GM23248 (cell line): Measurements from ENCODE around the gene PIP5K1C. TPM values are rescaled to one million over a fixed set of nuclear protein-coding genes. Genes with fewer than 3 reads are reported as not detected.

Experiments
- DNase-seq: peaks from one replicate; pipeline ENCODE4 v3.0.0-alpha.2; 2015
- H2AFZ ChIP-seq: fragments of 200-600 bp; sonication (generic); 2 replicates; pipeline ENCODE4 v1.6.1; 2016; ENCODE audit warnings: antibody characterized with exemption
- H3F3A ChIP-seq: fragments of 200-600 bp; sonication (generic); 2 replicates; pipeline ENCODE4 v1.6.1; 2016; ENCODE audit warnings: mild to moderate bottlenecking, antibody characterized with exemption, mixed run types; ENCODE audit not compliant: insufficient read depth
- H3K27ac ChIP-seq: fragments of 200-600 bp; sonication (generic); 2 replicates; pipeline ENCODE4 v1.5.1; 2016; ENCODE audit warnings: mild to moderate bottlenecking
- H3K27me3 ChIP-seq: fragments of 200-600 bp; sonication (generic); replicated peaks from 2 replicates; pipeline ENCODE4 v1.6.1; 2016; ENCODE audit warnings: mild to moderate bottlenecking; ENCODE audit not compliant: insufficient read depth
- H3K36me3 ChIP-seq: fragments of 200-600 bp; sonication (generic); 2 replicates; pipeline ENCODE4 v1.6.1; 2016; ENCODE audit warnings: low read depth, mild to moderate bottlenecking
- H3K4me1 ChIP-seq: fragments of 200-600 bp; sonication (generic); 2 replicates; pipeline ENCODE4 v1.6.1; 2016; ENCODE audit warnings: mild to moderate bottlenecking; ENCODE audit not compliant: insufficient read depth
- H3K4me2 ChIP-seq: fragments of 200-600 bp; sonication (generic); one replicate; pipeline ENCODE4 v1.6.1; 2016; ENCODE audit warnings: mild to moderate bottlenecking; ENCODE audit not compliant: unreplicated experiment
- H3K4me3 ChIP-seq: fragments of 200-600 bp; sonication (generic); 2 replicates; pipeline ENCODE4 v1.5.1; 2016; ENCODE audit warnings: mild to moderate bottlenecking
- H3K79me2 ChIP-seq: fragments of 200-600 bp; sonication (generic); 2 replicates; pipeline ENCODE4 v1.6.1; 2016; ENCODE audit warnings: mild to moderate bottlenecking; ENCODE audit not compliant: insufficient read depth
- H3K9ac ChIP-seq: fragments of 200-600 bp; sonication (generic); 2 replicates; pipeline ENCODE4 v1.6.1; 2016; ENCODE audit warnings: mild to moderate bottlenecking
- H3K9me2 ChIP-seq: fragments of 200-600 bp; sonication (generic); 2 replicates; pipeline ENCODE4 v1.6.1; 2016; ENCODE audit warnings: mixed run types, mild to moderate bottlenecking, moderate library complexity; ENCODE audit not compliant: insufficient read depth
- H3K9me3 ChIP-seq: fragments of 200-600 bp; sonication (generic); one replicate; pipeline ENCODE4 v1.6.1; 2017; ENCODE audit warnings: low read depth
- H4K20me1 ChIP-seq: fragments of 200-600 bp; sonication (generic); 2 replicates; pipeline ENCODE4 v1.6.0; 2016; ENCODE audit not compliant: insufficient read depth
- EZH2 ChIP-seq: fragments of 200-600 bp; sonication (generic); IDR thresholded peaks from 2 replicates; pipeline ENCODE4 v1.6.1; 2018; ENCODE audit warnings: antibody characterized with exemption, mild to moderate bottlenecking; ENCODE audit not compliant: insufficient read depth, poor library complexity, severe bottlenecking
- EZH2phosphoT487 ChIP-seq: fragments of 200-600 bp; sonication (generic); IDR thresholded peaks from 2 replicates; pipeline ENCODE4 v1.6.1; 2018; ENCODE audit warnings: antibody characterized with exemption, moderate library complexity, mild to moderate bottlenecking, low read depth; ENCODE audit not compliant: insufficient read depth
- WGBS, 2 experiments: methylation state at CpG; one replicate each; pipeline ENCODE4 v1.1.6; 2015 to 2017; ENCODE audit warnings: low lambda C conversion rate in 2 of 2, low coverage in 1 of 2; ENCODE audit errors: missing lambda C conversion rate in 2 of 2; 5-methylcytosine and 5-hydroxymethylcytosine counted together
- in situ Hi-C: fragments of 300-500 bp; cut with MboI; formaldehyde crosslinking; loops from 2 replicates; pipeline ENCODE4 v1.15.0; 2020
- polyA plus RNA-seq: library from polyadenylated mRNA; unstranded; fragments of >200 nt; fragmentation: Nextera tagmentation; extraction: Ambion mirVana; gene quantifications from 2 replicates; pipeline ENCODE4 v1.2.1, GENCODE V29; 2016
- total RNA-seq: library from RNA; depleted of rRNA; stranded (reverse); fragments of >200 nt; shearing (Covaris generic); gene quantifications from 2 replicates; pipeline ENCODE4 v1.2.3, GENCODE V29; 2014

The PIP5K1C gene
- total and polyA plus RNA-seq, 2 experiments from 2014 or later, result 31.2 to 34.0 TPM

GRCh38 chr19:3712663-3713611 is 12.7 kb upstream of the PIP5K1C start:
- in situ Hi-C loops, result no loop called here

GRCh38 chr19:3710265-3710812 is 10.1 kb upstream of the PIP5K1C start:
- H3K36me3 ChIP-seq, result no peaks in the 10 kb centered on the region
- in situ Hi-C loops, result no loop called here
- no peaks in the 10 kb centered on the region for H3K9me2 ChIP-seq
- no peak for DNase-seq
- no peak overlapping the region for H3K27ac ChIP-seq
- H3K79me2 ChIP-seq, result no peaks in the 10 kb centered on the region
- no peaks in the 10 kb centered on the region for H3K27me3 ChIP-seq
- H3K4me3 ChIP-seq, result no peak overlapping the region
- TF ChIP-seq EZH2phosphoT487, result no peak
- no peak for TF ChIP-seq EZH2
- H3K9me3 ChIP-seq, result no peaks in the 10 kb centered on the region
- H2AFZ ChIP-seq, result no peak overlapping the region
- H4K20me1 ChIP-seq, result no peaks in the 10 kb centered on the region
- H3K4me1 ChIP-seq, result no peaks in the 10 kb centered on the region
- no peak overlapping the region for H3K9ac ChIP-seq
- WGBS, 2 experiments, result 68 to 73% methylated on average over 20 of the region's 20 CpGs
- H3F3A ChIP-seq, result no peaks in the 10 kb centered on the region
- H3K4me2 ChIP-seq, result no peak overlapping the region

More at GRCh38 chr19:3712663-3713611, 12.7 kb upstream of the PIP5K1C start:
- Histone ChIP-seq H3K27me3 (no peaks in the 10 kb centered on the region), H3K4me1 (no peaks in the 10 kb centered on the region), H3K9ac (no peak overlapping the region), H3K9me3 (no peaks in the 10 kb centered on the region), H3F3A (no peaks in the 10 kb centered on the region), H3K4me2 (no peak overlapping the region), H2AFZ (no peak overlapping the region), H3K4me3 (no peak overlapping the region), H3K9me2 (no peaks in the 10 kb centered on the region), H3K79me2 (no peaks in the 10 kb centered on the region), H3K36me3 (no peaks in the 10 kb centered on the region), H4K20me1 (no peaks in the 10 kb centered on the region), H3K27ac (no peak overlapping the region)
- WGBS, 2 experiments, result 46% methylated on average over 23 of the region's 23 CpGs
- TF ChIP-seq EZH2 (no peak), EZH2phosphoT487 (no peak)
- DNase-seq, result no peak

- Histone ChIP-seq H3K4me2 (no peak within 1 kb of the TSS), H2AFZ (no peak within 1 kb of the TSS), H3K36me3 (no peaks in the 10 kb centered on the region), H4K20me1 (no peaks in the 10 kb centered on the region), H3K9me3 (no peaks in the 10 kb centered on the region), H3K4me1 (no peaks in the 10 kb centered on the region), H3F3A (no peaks in the 10 kb centered on the region), H3K9me2 (no peaks in the 10 kb centered on the region), H3K27me3 (no peaks in the 10 kb centered on the region), H3K79me2 (no peaks in the 10 kb centered on the region), H3K9ac (no peak within 1 kb of the TSS), H3K27ac (no peak within 1 kb of the TSS), H3K4me3 (no peak within 1 kb of the TSS)
- TF ChIP-seq EZH2 (no peak), EZH2phosphoT487 (no peak)
- peak; percentile 58 for DNase-seq
- in situ Hi-C loops, result loop anchor here (10.0 kb wide), 1 partner anchor 174 kb away; the partner anchor contains the start of gene TEKTIP1
- WGBS, 2 experiments, result 28 to 30% methylated on average over 22 to 23 of the region's 24 CpGs
Observed at GRCh38 chr19:3708207-3708931, 8.1 kb upstream of the PIP5K1C start, which contains the start of gene TJP3. Gene TJP3, plus strand, starts transcription at chr19:3708384. Its CDS starts 20,049 bp downstream, at chr19:3728433.

- Histone ChIP-seq H2AFZ (no peak overlapping the region), H3K4me1 (no peaks in the 10 kb centered on the region), H3K9ac (no peak overlapping the region), H4K20me1 (no peaks in the 10 kb centered on the region), H3K27ac (no peak overlapping the region), H3K79me2 (no peaks in the 10 kb centered on the region), H3K9me2 (no peaks in the 10 kb centered on the region), H3K27me3 (no peaks in the 10 kb centered on the region), H3K9me3 (no peaks in the 10 kb centered on the region), H3K4me2 (no peak overlapping the region), H3K4me3 (no peak overlapping the region), H3K36me3 (no peaks in the 10 kb centered on the region), H3F3A (no peaks in the 10 kb centered on the region)
- 68% methylated on average over 11 to 12 of the region's 12 CpGs for WGBS, 2 experiments
- in situ Hi-C loops, result loop anchor here (10.0 kb wide), 1 partner anchor 173 kb away; the partner anchor contains the start of gene TEKTIP1
- no peak for DNase-seq
- TF ChIP-seq EZH2phosphoT487, result no peak
- TF ChIP-seq EZH2, result no peak
Observed at GRCh38 chr19:3707868-3708206, 7.6 kb upstream of the PIP5K1C start.
